NCI-H82 treated with DMSO at 0.1 percent for 48 hours (cell line): ENCODE measurements around the gene KCNK4.
"Not testable (repeated sequence)": the region's sequence is repeated elsewhere in the genome, so short reads cannot be mapped to it uniquely, and the experiment has no call there.

Experiments
- DNase-seq: peaks from one replicate; lab custom pipeline; 2025; ENCODE audit not compliant: unreplicated experiment; lab: John Stamatoyannopoulos, UW

Gene KCNK4

GRCh38 chr11:64323373-64323772, 32.3 kb downstream of the KCNK4 start:
- no peak for DNase-seq

- not testable (repeated sequence) for DNase-seq
These were observed 32.9 kb downstream of the KCNK4 start for GRCh38 chr11:64323984-64324383.

- DNase-seq = no peak
These were observed 33.8 kb downstream of the KCNK4 start for GRCh38 chr11:64324692-64325469.

GRCh38 chr11:64327375-64327774, 36.3 kb downstream of the KCNK4 start:
- DNase-seq = no peak

GRCh38 chr11:64327993-64328392, 36.9 kb downstream of the KCNK4 start:
- no peak for DNase-seq

- no peak for DNase-seq
These were observed 39.8 kb downstream of the KCNK4 start for GRCh38 chr11:64330888-64331287.

- no peak for DNase-seq
These were observed 40.7 kb downstream of the KCNK4 start for GRCh38 chr11:64331569-64332371.

GRCh38 chr11:64333556-64333955, 42.5 kb downstream of the KCNK4 start:
- DNase-seq = no peak

GRCh38 chr11:64334764-64335735, 43.9 kb downstream of the KCNK4 start:
- DNase-seq = peak; percentile 94

- DNase-seq = no peak
These were observed 46.6 kb downstream of the KCNK4 start for GRCh38 chr11:64337538-64338249.

GRCh38 chr11:64338716-64339115, 47.6 kb downstream of the KCNK4 start:
- no peak for DNase-seq

- no peak for DNase-seq
These were observed 48.2 kb downstream of the KCNK4 start for GRCh38 chr11:64339286-64339685.

- DNase-seq = no peak
These were observed 48.8 kb downstream of the KCNK4 start, which contains the start of gene CCDC88B for GRCh38 chr11:64339754-64340408. Gene CCDC88B (plus strand): TSS chr11:64340204. CDS start chr11:64340267, 63 bp downstream.

GRCh38 chr11:64340671-64341335, 49.7 kb downstream of the KCNK4 start:
- DNase-seq = no peak

GRCh38 chr11:64341429-64341828, 50.3 kb downstream of the KCNK4 start:
- DNase-seq = no peak

GRCh38 chr11:64341851-64342791, 51.0 kb downstream of the KCNK4 start:
- peak; percentile 61 for DNase-seq

GRCh38 chr11:64342869-64343745, 52.0 kb downstream of the KCNK4 start:
- no peak for DNase-seq
